Measurements from ENCODE around the gene ADPRHL1. TPM values are rescaled to one million over a fixed set of nuclear protein-coding genes. Genes with fewer than 3 reads are reported as not detected.

ADPRHL1 gene
- polyA plus RNA-seq, 3 donors from 2014 or later = 0.14 to 0.36 TPM; not detected in 1

DNA sequence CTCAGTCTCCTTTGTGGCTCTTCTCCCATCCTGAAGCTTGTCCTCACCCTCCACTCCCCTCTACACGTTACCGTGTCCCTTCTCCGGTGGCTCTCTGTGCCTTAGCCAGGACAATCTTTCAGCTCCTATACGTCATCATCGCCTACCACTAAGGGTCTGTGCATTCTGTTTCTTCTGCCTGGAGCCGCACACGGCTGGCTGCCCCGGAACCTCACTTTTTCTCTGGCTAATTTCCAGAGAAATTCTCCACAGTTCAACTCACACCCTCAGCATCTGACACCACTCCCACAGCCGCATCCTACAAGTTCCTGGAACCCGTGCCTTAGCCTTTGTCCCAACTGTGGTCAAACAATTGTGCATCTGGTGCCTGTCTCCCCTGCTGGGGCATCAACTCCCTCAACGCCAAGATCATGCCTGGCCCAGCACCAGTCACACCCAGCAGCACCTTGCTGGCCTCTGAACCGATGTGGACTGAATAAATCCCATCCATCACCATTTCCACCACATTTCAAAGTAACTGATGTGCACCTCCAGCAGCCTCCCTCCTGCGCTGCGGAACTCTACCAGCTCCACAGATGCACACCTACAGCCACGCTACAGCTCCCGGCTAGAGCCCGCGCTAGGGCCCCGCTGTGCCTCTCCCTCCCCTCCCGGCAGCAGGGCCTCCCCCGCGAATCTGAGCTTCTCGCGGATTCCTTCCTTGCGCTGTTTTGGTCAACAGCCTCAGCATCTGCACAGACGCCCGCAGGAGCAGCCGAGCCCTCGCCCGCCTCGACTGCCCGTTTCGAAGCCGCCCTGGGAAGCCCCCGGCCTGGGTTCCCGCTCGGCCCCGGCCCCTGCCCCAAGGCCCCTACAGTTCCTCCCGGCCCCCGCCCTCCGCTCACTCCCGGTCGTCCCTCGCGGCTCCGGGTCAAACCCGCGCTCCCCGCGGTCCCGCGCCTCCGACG is 36.5 kb upstream of the ADPRHL1 start:
- no peaks in the 10 kb centered on the region for H3K9me3 Mint-ChIP-seq
- H3K36me3 Mint-ChIP-seq = no peaks in the 10 kb centered on the region
- H3K27me3 Mint-ChIP-seq (ENCODE audit: low read depth in 3 of 3) = peaks cover 5 to 9% (median 5%) of the 10 kb centered on the region in 3 donors
- H3K4me3 Mint-ChIP-seq = peak overlapping the region; percentile 78 to 91 (median 88)
- peak overlapping the region; percentile 0 to 91 (median 82) for H3K27ac Mint-ChIP-seq
- peaks cover 38 to 46% of the 10 kb centered on the region in 2 donors for H3K4me1 Mint-ChIP-seq
- no peak for DNase-seq

DNA sequence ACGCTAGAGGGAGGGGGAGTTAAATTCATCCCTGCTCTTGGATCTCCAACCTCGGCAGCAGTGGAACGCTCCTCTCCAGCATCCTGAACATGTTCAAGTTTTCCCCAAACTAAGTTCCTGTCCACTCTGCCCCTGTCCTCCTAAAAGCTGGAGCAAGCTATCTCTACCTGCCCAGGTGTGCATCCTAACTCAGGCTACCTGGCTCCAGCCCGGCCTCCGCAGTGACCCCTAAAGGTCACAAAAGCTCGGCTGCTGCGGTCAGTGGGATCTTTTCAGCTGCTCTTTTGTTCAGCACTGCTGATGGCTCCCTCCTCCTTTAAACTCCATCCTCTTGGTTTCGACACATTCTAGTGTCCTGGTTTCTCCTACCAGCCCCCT is 35.9 kb upstream of the ADPRHL1 start:
- H3K27me3 Mint-ChIP-seq (ENCODE audit: low read depth in 3 of 3) = peaks cover 4 to 9% (median 5%) of the 10 kb centered on the region in 3 donors
- peak overlapping the region in 4 of 5 donors; percentile 87 to 91 (median 89) for H3K4me3 Mint-ChIP-seq
- H3K4me1 Mint-ChIP-seq = peaks cover 35 to 42% of the 10 kb centered on the region in 2 donors
- no peaks in the 10 kb centered on the region for H3K9me3 Mint-ChIP-seq
- peak overlapping the region in 1 of 6 donors; percentile 91 for H3K27ac Mint-ChIP-seq
- no peak for DNase-seq
- no peaks in the 10 kb centered on the region for H3K36me3 Mint-ChIP-seq

GRCh38 chr13:113488283-113488682 is 35.0 kb upstream of the ADPRHL1 start:
- peak overlapping the region in 1 of 6 donors; percentile 59 for H3K27ac Mint-ChIP-seq
- H3K27me3 Mint-ChIP-seq (ENCODE audit: low read depth in 3 of 3) = peaks cover 4 to 9% (median 5%) of the 10 kb centered on the region in 3 donors
- peak overlapping the region; percentile 38 to 91 (median 44) for H3K4me3 Mint-ChIP-seq
- no peak for DNase-seq
- H3K9me3 Mint-ChIP-seq = no peaks in the 10 kb centered on the region
- H3K36me3 Mint-ChIP-seq = no peaks in the 10 kb centered on the region
- H3K4me1 Mint-ChIP-seq = peaks cover 30 to 36% of the 10 kb centered on the region in 2 donors

DNA sequence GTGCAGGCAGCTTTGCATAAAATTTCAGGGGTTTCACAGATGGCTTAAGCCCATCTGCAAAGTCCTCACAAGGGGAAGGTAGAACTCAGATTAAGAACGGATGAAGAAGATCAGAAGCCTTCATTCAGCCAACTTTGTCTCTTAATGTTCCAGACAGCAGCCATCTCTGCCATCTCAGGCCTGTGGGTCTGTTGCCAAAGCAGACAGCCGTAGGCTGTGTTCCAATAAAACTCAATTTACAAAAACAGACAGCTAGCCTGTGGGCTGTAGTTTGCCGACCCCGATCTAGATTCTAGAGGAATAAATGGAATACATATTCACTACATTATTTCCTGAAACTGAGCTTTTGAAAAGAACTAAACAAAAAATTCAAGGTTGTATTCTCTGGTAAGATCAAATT is 33.4 kb upstream of the ADPRHL1 start:
- no peak for DNase-seq
- H3K4me3 Mint-ChIP-seq = no peak overlapping the region
- H3K27me3 Mint-ChIP-seq (ENCODE audit: low read depth in 3 of 3) = peaks cover 4 to 8% (median 5%) of the 10 kb centered on the region in 3 donors
- H3K4me1 Mint-ChIP-seq = peaks cover 29 to 30% of the 10 kb centered on the region in 2 donors
- H3K9me3 Mint-ChIP-seq = no peaks in the 10 kb centered on the region
- no peaks in the 10 kb centered on the region for H3K36me3 Mint-ChIP-seq
- H3K27ac Mint-ChIP-seq = no peak overlapping the region

DNA sequence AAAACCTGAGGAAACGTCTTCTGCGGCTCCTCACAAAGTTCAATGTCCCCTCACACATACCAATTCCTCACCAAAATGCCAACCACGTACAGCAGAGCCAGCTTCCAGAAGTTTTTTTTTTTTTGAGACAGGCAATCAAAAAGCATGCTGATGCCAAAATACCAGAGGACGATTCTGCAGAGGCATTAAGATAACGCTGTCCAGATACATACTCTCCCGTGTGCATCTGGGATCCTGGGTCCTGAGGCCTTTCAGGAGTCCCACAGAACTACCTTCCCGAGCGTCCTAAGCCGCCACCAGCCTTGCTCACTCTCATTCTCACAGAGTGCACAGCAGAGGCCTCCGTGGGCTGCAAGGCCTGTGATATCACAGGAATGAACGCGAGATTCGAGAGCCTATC is 32.3 kb upstream of the ADPRHL1 start:
- no peaks in the 10 kb centered on the region for H3K36me3 Mint-ChIP-seq
- no peak overlapping the region for H3K4me3 Mint-ChIP-seq
- no peaks in the 10 kb centered on the region for H3K9me3 Mint-ChIP-seq
- peaks cover 4 to 6% (median 5%) of the 10 kb centered on the region in 3 donors for H3K27me3 Mint-ChIP-seq (ENCODE audit: low read depth in 3 of 3)
- H3K4me1 Mint-ChIP-seq = peaks cover 27 to 28% of the 10 kb centered on the region in 2 donors
- H3K27ac Mint-ChIP-seq = no peak overlapping the region
- no peak for DNase-seq

GRCh38 chr13:113483504-113484293 is 30.4 kb upstream of the ADPRHL1 start:
- Mint-ChIP-seq H3K4me3 (no peak overlapping the region), H3K36me3 (peaks cover 4 to 12% (median 9%) of the 10 kb centered on the region in 3 donors), H3K9me3 (no peaks in the 10 kb centered on the region), H3K4me1 (peaks cover 13 to 14% of the 10 kb centered on the region in 2 donors), H3K27me3 (ENCODE audit: low read depth in 3 of 3) (no peaks in the 10 kb centered on the region), H3K27ac (no peak overlapping the region)
- no peak for DNase-seq

DNA sequence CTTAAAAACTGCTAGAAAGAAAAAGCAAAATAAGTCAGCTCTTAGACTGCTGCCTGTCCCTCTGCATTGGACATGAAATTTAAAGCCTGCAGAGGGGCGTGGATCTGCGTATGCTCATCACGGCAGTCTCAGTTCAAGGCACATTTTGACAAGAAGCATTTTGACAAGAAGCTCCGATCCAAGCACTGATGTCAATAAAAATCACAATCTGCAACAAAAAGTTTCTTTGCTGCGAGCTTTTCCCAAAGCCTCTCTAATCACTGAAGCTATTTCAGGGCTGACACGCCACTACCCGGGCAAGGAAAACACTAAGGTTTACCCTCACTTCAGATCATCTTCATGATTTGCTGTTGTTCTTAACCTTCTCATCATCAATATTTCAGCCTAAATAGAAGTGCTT is 29.8 kb upstream of the ADPRHL1 start:
- Mint-ChIP-seq H3K9me3 (no peaks in the 10 kb centered on the region), H3K27me3 (ENCODE audit: low read depth in 3 of 3) (no peaks in the 10 kb centered on the region), H3K4me1 (peaks cover 7 to 8% of the 10 kb centered on the region in 2 donors), H3K36me3 (peaks cover 4 to 15% (median 13%) of the 10 kb centered on the region in 3 donors), H3K27ac (peak overlapping the region in 1 of 6 donors; percentile 10), H3K4me3 (no peak overlapping the region)
- DNase-seq = no peak

DNA sequence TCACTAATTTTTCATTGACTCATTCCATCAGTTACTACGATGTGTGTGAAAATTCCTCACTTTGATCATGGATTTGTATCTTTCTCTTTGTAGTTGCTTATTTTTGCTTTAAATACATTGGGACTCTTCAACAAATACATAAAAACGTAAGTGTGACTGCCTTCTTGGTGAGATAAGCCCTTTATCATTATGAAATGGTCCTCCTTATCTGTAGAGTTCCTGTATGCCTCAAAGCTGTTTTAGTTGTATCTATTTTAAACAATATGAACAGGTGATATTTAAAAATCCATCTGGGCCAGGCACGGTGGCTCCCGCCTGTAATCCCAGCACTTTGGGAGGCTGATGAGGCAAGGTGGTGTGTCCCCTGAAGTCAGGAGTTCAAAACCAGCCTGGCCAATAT is 25.9 kb upstream of the ADPRHL1 start:
- Mint-ChIP-seq H3K9me3 (no peaks in the 10 kb centered on the region), H3K4me1 (peaks cover 4 to 6% of the 10 kb centered on the region in 2 donors), H3K27me3 (ENCODE audit: low read depth in 3 of 3) (peaks cover 0 to 2% (median 0%) of the 10 kb centered on the region in 3 donors), H3K36me3 (peaks cover 25 to 36% (median 35%) of the 10 kb centered on the region in 3 donors), H3K4me3 (no peak overlapping the region), H3K27ac (no peak overlapping the region)
- no peak for DNase-seq

DNA sequence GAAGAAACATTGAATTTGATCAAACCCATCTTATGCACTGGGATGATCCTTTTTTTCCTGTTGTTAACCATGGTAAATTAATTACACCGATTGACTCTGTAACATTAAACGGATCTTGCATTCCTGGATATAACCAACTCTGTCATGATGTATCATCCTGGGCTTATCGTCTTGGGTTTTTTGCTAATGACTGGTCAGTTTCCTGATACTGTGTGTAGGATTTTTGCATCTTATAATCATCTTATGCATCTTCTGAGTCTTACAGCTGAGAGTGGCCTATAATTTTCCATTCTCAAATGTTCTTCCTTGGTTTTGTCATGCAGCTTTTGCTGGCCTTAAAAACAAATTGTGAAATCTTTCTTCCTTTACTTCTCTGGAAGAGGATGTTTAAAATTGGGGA is 24.4 kb upstream of the ADPRHL1 start:
- no peak for DNase-seq
- H3K36me3 Mint-ChIP-seq = peaks cover 25 to 39% (median 35%) of the 10 kb centered on the region in 3 donors
- H3K4me1 Mint-ChIP-seq = no peaks in the 10 kb centered on the region
- no peak overlapping the region for H3K4me3 Mint-ChIP-seq
- no peak overlapping the region for H3K27ac Mint-ChIP-seq
- peaks cover 0 to 4% (median 0%) of the 10 kb centered on the region in 3 donors for H3K27me3 Mint-ChIP-seq (ENCODE audit: low read depth in 3 of 3)
- H3K9me3 Mint-ChIP-seq = no peaks in the 10 kb centered on the region

DNA sequence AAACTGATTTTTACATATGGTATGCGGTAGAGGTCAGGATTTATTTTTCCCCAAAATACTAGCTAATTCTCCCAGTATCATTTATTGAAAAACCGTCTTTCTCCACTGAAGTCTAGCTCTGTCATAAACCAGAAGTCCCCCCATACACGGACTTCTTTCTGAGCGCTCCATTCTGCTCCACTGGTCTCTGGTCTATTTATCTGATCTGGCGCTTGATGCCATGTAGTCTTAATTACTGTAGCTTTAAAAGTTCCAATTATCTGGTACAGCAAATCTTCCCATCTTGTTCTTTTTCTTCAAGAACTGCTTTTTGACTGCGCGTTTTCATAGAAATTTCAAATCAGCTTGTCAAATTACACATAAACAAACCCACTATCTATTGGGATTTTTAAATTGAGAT is 23.5 kb upstream of the ADPRHL1 start:
- H3K27ac Mint-ChIP-seq = no peak overlapping the region
- no peaks in the 10 kb centered on the region for H3K9me3 Mint-ChIP-seq
- peaks cover 0 to 4% (median 0%) of the 10 kb centered on the region in 3 donors for H3K27me3 Mint-ChIP-seq (ENCODE audit: low read depth in 3 of 3)
- H3K4me1 Mint-ChIP-seq = peaks cover 0 to under 1% of the 10 kb centered on the region in 2 donors
- H3K36me3 Mint-ChIP-seq = peaks cover 25 to 39% (median 35%) of the 10 kb centered on the region in 3 donors
- no peak for DNase-seq
- no peak overlapping the region for H3K4me3 Mint-ChIP-seq

GRCh38 chr13:113475911-113476310 is 22.6 kb upstream of the ADPRHL1 start:
- Mint-ChIP-seq H3K27ac (no peak overlapping the region), H3K9me3 (no peaks in the 10 kb centered on the region), H3K4me1 (peaks cover 0 to 10% of the 10 kb centered on the region in 2 donors), H3K4me3 (no peak overlapping the region), H3K36me3 (peaks cover 31 to 45% (median 43%) of the 10 kb centered on the region in 3 donors), H3K27me3 (ENCODE audit: low read depth in 3 of 3) (peaks cover 0 to 4% (median 0%) of the 10 kb centered on the region in 3 donors)
- DNase-seq = no peak

DNA sequence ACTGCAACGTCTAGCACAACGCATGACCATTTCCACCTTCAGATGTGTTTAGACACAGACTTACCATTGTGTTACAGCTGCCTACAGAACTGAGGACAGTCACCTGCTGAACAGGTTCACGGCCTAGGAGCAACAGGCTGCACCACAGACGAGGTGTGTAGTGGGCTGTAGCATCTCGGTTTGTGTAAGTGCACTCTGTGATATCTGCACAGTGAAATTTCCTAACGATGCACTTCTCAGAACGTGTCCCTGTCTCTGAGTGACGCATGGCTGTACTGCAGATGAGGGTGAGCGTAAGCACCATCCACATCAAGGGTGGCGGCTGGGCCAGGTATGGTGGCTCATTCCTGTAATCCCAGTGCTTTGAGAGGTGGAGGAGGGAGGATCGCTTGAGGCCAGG is 22.0 kb upstream of the ADPRHL1 start:
- Mint-ChIP-seq H3K4me3 (no peak overlapping the region), H3K36me3 (peaks cover 31 to 49% (median 43%) of the 10 kb centered on the region in 3 donors), H3K4me1 (peaks cover 0 to 10% of the 10 kb centered on the region in 2 donors), H3K9me3 (no peaks in the 10 kb centered on the region), H3K27ac (no peak overlapping the region), H3K27me3 (ENCODE audit: low read depth in 3 of 3) (peaks cover 0 to 4% (median 0%) of the 10 kb centered on the region in 3 donors)
- DNase-seq = no peak

GRCh38 chr13:113474179-113474578 is 20.9 kb upstream of the ADPRHL1 start:
- Mint-ChIP-seq H3K27ac (no peak overlapping the region), H3K4me3 (no peak overlapping the region), H3K36me3 (peaks cover 30 to 48% (median 38%) of the 10 kb centered on the region in 3 donors), H3K4me1 (peaks cover 0 to 10% of the 10 kb centered on the region in 2 donors), H3K9me3 (no peaks in the 10 kb centered on the region), H3K27me3 (ENCODE audit: low read depth in 3 of 3) (peaks cover 0 to 4% (median 0%) of the 10 kb centered on the region in 3 donors)
- DNase-seq = no peak

Measured in immature natural killer cell (primary cell).